DOHH2 (cell line): ENCODE measurements around the gene U2AF1.
"Not testable (repeated sequence)": the region's sequence is repeated elsewhere in the genome, so short reads cannot be mapped to it uniquely, and the experiment has no call there.

Source experiments
- EZH2phosphoT487 ChIP-seq: fragments of 200-600 bp; sonication (generic); IDR thresholded peaks from 2 replicates; pipeline ENCODE4 v1.6.1; 2017; ENCODE audit warnings: borderline replicate concordance, mild to moderate bottlenecking, antibody characterized with exemption, low read length, moderate library complexity, mixed read lengths
- TF ChIP-seq, protein P1 (sequence below): fragments of 200-600 bp; sonication (generic); IDR thresholded peaks from one replicate; pipeline ENCODE4 v1.5.1; 2014; ENCODE audit warnings: antibody characterized with exemption, mild to moderate bottlenecking, low read depth, low read length; ENCODE audit not compliant: poor library complexity, severe bottlenecking

GRCh38 chr21:43072742-43073141 lies 34.6 kb downstream of the U2AF1 start:
- TF ChIP-seq, protein P1, sequence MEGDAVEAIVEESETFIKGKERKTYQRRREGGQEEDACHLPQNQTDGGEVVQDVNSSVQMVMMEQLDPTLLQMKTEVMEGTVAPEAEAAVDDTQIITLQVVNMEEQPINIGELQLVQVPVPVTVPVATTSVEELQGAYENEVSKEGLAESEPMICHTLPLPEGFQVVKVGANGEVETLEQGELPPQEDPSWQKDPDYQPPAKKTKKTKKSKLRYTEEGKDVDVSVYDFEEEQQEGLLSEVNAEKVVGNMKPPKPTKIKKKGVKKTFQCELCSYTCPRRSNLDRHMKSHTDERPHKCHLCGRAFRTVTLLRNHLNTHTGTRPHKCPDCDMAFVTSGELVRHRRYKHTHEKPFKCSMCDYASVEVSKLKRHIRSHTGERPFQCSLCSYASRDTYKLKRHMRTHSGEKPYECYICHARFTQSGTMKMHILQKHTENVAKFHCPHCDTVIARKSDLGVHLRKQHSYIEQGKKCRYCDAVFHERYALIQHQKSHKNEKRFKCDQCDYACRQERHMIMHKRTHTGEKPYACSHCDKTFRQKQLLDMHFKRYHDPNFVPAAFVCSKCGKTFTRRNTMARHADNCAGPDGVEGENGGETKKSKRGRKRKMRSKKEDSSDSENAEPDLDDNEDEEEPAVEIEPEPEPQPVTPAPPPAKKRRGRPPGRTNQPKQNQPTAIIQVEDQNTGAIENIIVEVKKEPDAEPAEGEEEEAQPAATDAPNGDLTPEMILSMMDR = not testable (repeated sequence)
- not testable (repeated sequence) for TF ChIP-seq EZH2phosphoT487
